Endothelial cell of umbilical vein (primary cell): ENCODE data around the gene ERBIN. TPM values are rescaled to one million over a fixed set of nuclear protein-coding genes. Genes with fewer than 3 reads are reported as not detected.

Experiments
- BruUV-seq: library from RNA; stranded (reverse); fragments of 400-500 nt; replicated peaks from 2 replicates; lab custom pipeline; 2021; lab: Mats Ljungman, UMichigan
- CTCF ChIA-PET: fragments of 300-600, 350-600 bp; sonication (Branson Sonifier 250); formaldehyde crosslinking; loops from one replicate; lab custom pipeline; 2021; ENCODE audit warnings: antibody characterized with exemption, inconsistent platforms; lab: Charles Lee
- POLR2A ChIA-PET: fragments of 300-600, 350-600 bp; sonication (Branson Sonifier 250); formaldehyde crosslinking; loops from one replicate; lab custom pipeline; 2021; ENCODE audit warnings: antibody characterized with exemption, inconsistent platforms; lab: Charles Lee
- DNase-seq: peaks from one replicate; pipeline ENCODE4 v3.0.0-alpha.2; 2011; ENCODE audit warnings: low read depth, low spot score
- FAIRE-seq: peaks from 2 replicates; lab custom pipeline; 2011; peaks lifted over from hg19 to GRCh38; lab: Jason Lieb, UNC
- H2AFZ ChIP-seq: 2 replicates; pipeline ENCODE4 v1.6.0; 2012; ENCODE audit warnings: low read depth, low read length, control low read depth, inconsistent platforms
- H3K27ac ChIP-seq: 2 replicates; pipeline ENCODE4 v1.5.1; 2011; ENCODE audit warnings: low read depth, mild to moderate bottlenecking, control low read depth, low read length, moderate library complexity; ENCODE audit not compliant: insufficient read depth
- H3K27me3 ChIP-seq, 2 experiments: 2 replicates each; pipeline versions ENCODE4 v1.6.0 to v1.6.1; 2011; ENCODE audit warnings: low read length in 2 of 2, mixed read lengths in 1 of 2; ENCODE audit not compliant: control insufficient read depth in 2 of 2, insufficient read depth in 2 of 2
- H3K36me3 ChIP-seq, 2 experiments: 2 replicates in 1 of 2; 3 replicates in 1 of 2; pipeline ENCODE4 v1.5.1; 2011; ENCODE audit warnings: low read length in 2 of 2, mild to moderate bottlenecking in 1 of 2, moderate library complexity in 1 of 2; ENCODE audit not compliant: control insufficient read depth in 2 of 2, insufficient read depth in 2 of 2; ENCODE audit errors: extremely low read depth in 1 of 2
- H3K4me1 ChIP-seq: 3 replicates; pipeline ENCODE4 v1.5.1; 2011; ENCODE audit warnings: mild to moderate bottlenecking, low read length; ENCODE audit not compliant: control insufficient read depth, insufficient read depth; ENCODE audit errors: extremely low read depth
- H3K4me2 ChIP-seq: 2 replicates; pipeline ENCODE4 v1.6.1; 2011; ENCODE audit warnings: low read length, control low read depth, mixed read lengths; ENCODE audit not compliant: insufficient read depth
- H3K4me3 ChIP-seq, 3 experiments: fragments of 200-600 bp in 1 of 3; sonication (generic), shearing (Covaris generic) in 1 of 3; replicated peaks in 1 of 3; 2 replicates each; pipeline ENCODE4 v1.5.1; 2011 to 2016; ENCODE audit warnings: control low read depth in 3 of 3, low read length in 3 of 3, mild to moderate bottlenecking in 2 of 3, inconsistent platforms in 1 of 3, low read depth in 1 of 3, moderate library complexity in 1 of 3; ENCODE audit not compliant: insufficient read depth in 1 of 3
- H3K79me2 ChIP-seq: 2 replicates; pipeline ENCODE4 v1.6.0; 2012; ENCODE audit warnings: low read length, inconsistent platforms; ENCODE audit not compliant: control insufficient read depth, insufficient read depth
- H3K9ac ChIP-seq: replicated peaks from 2 replicates; pipeline ENCODE3; 2011; ENCODE audit warnings: low read length, control low read depth; ENCODE audit not compliant: insufficient read depth; ENCODE audit errors: extremely low read depth
- H3K9me1 ChIP-seq: replicated peaks from 3 replicates; pipeline ENCODE4 v1.6.0; 2011; ENCODE audit warnings: mild to moderate bottlenecking, low read length; ENCODE audit not compliant: control insufficient read depth, insufficient read depth; ENCODE audit errors: extremely low read depth
- H3K9me3 ChIP-seq: replicated peaks from 2 replicates; pipeline ENCODE4 v1.5.1; 2012; ENCODE audit warnings: low read length, inconsistent platforms; ENCODE audit not compliant: control insufficient read depth, insufficient read depth
- H4K20me1 ChIP-seq: replicated peaks from 2 replicates; pipeline ENCODE3; 2011; ENCODE audit warnings: mild to moderate bottlenecking, low read length; ENCODE audit not compliant: control insufficient read depth, insufficient read depth; ENCODE audit errors: extremely low read depth
- CTCF ChIP-seq, 2 donors: IDR thresholded peaks; 1 replicate in 1 of 2; 2 replicates in 1 of 2; pipeline ENCODE4 v1.5.1; 2011; ENCODE audit warnings: low read length in 2 of 2, mild to moderate bottlenecking in 2 of 2, moderate library complexity in 2 of 2, control low read depth in 1 of 2, inconsistent platforms in 1 of 2, low read depth in 1 of 2; ENCODE audit not compliant: insufficient read depth in 1 of 2; ENCODE audit errors: extremely low read depth in 1 of 2
- EZH2 ChIP-seq: IDR thresholded peaks from 2 replicates; pipeline ENCODE4 v1.6.1; 2012; ENCODE audit warnings: borderline replicate concordance, low read depth, mild to moderate bottlenecking, moderate library complexity, low read length, inconsistent platforms; ENCODE audit not compliant: severe bottlenecking
- FOS ChIP-seq: IDR thresholded peaks from 2 replicates; pipeline ENCODE4 v1.6.1; 2011; ENCODE audit warnings: mild to moderate bottlenecking, low read length, moderate library complexity, borderline replicate concordance; ENCODE audit not compliant: insufficient read depth
- GATA2 ChIP-seq: IDR thresholded peaks from 2 replicates; pipeline ENCODE4 v1.7.0; 2011; ENCODE audit warnings: low read depth, mild to moderate bottlenecking, moderate library complexity, mixed read lengths, low read length; ENCODE audit not compliant: insufficient read length, insufficient read depth
- JUN ChIP-seq: IDR thresholded peaks from 2 replicates; pipeline ENCODE4 v1.6.1; 2011; ENCODE audit warnings: borderline replicate concordance, low read depth; ENCODE audit not compliant: insufficient read length, insufficient read depth
- MAX ChIP-seq: IDR thresholded peaks from 2 replicates; pipeline ENCODE4 v1.6.1; 2011; ENCODE audit not compliant: insufficient read depth, insufficient read length
- MYC ChIP-seq: IDR thresholded peaks from one replicate; pipeline ENCODE4 v1.6.1; 2011; ENCODE audit warnings: mild to moderate bottlenecking, low read depth, low read length
- POLR2A ChIP-seq: IDR thresholded peaks from 2 replicates; pipeline ENCODE4 v1.6.1; 2012; ENCODE audit warnings: low read depth, mild to moderate bottlenecking, control low read depth, low read length
- POLR2AphosphoS5 ChIP-seq: IDR thresholded peaks from 2 replicates; pipeline ENCODE4 v1.6.1; 2012; ENCODE audit warnings: low read depth, mild to moderate bottlenecking, control low read depth, low read length, moderate library complexity; ENCODE audit not compliant: insufficient read depth
- dilution Hi-C: fragments of 300-500 bp; cut with MboI; formaldehyde crosslinking; loops from one replicate; pipeline ENCODE4 v1.15.0; 2019; ENCODE audit warnings: low sequenced_read_pairs; ENCODE audit not compliant: extremely low pct_ligation_motif_present
- intact Hi-C: fragments of 100-400 bp; cut with micrococcal nuclease; formaldehyde crosslinking; loops from one replicate; pipeline ENCODE4 v1.10.0; 2022
- polyA plus RNA-seq, 4 experiments: library from polyadenylated mRNA; depleted of rRNA in 3 of 4; stranded (reverse) in 3 of 4; unstranded in 1 of 4; fragments of >200 nt; gene quantifications; 2 replicates each; pipeline versions ENCODE4 v1.2.1 to v1.2.3, GENCODE V29; 2011 to 2012; ENCODE audit warnings: missing spikeins in 1 of 4
- total RNA-seq: library from RNA; stranded (reverse); gene quantifications from 2 replicates; pipeline ENCODE4 v1.2.3, GENCODE V29; 2021

Gene ERBIN
- total and polyA plus RNA-seq, 2 donors (not counting 3 experiments of a cell fraction or from before 2014, with no cell fraction given), result 8.1 to 55.6 TPM

- FAIRE-seq (no peak), DNase-seq (no peak)
- no peaks in the 10 kb centered on the region for H3K4me1 ChIP-seq
- no TSS peak for BruUV-seq
- no peak overlapping the region for H3K4me2 ChIP-seq
- POLR2A ChIA-PET, result no interaction called here
- no peak overlapping the region for H3K27ac ChIP-seq
- intact Hi-C loops, result no loop called here
- CTCF ChIA-PET, result no interaction called here
- no peak overlapping the region for H3K9ac ChIP-seq
- no peaks in the 10 kb centered on the region for H3K36me3 ChIP-seq
- TF ChIP-seq POLR2A, result no peak
- TF ChIP-seq FOS, result no peak
- TF ChIP-seq POLR2AphosphoS5, result no peak
- no peak for TF ChIP-seq CTCF (IDR thresholded peaks at IDR 0.05; ENCODE audit: extremely low read depth in 1 of 2, insufficient read depth in 1 of 2, low read depth in 1 of 2, low read length in 2 of 2)
- TF ChIP-seq MAX, result no peak
- TF ChIP-seq JUN, result no peak
- TF ChIP-seq EZH2, result no peak
- TF ChIP-seq MYC, result no peak
- no peak for TF ChIP-seq GATA2
- peaks cover 79% of the 10 kb centered on the region for H3K79me2 ChIP-seq
- H3K4me3 ChIP-seq, result no peak overlapping the region
- no peaks in the 10 kb centered on the region for H3K9me3 ChIP-seq
- H2AFZ ChIP-seq, result no peak overlapping the region
- no peaks in the 10 kb centered on the region for H3K27me3 ChIP-seq
- dilution Hi-C loops, result no loop called here
- no peaks in the 10 kb centered on the region for H3K9me1 ChIP-seq
- peaks cover 12% of the 10 kb centered on the region for H4K20me1 ChIP-seq
Measured at GRCh38 chr5:65938256-65938655, 11.9 kb downstream of the ERBIN start.
